Astrocyte of the spinal cord (primary cell): Measurements from ENCODE around the gene TMEM14A.

Source experiments
- DNase-seq: peaks from one replicate; pipeline ENCODE4 v3.0.0; 2011; ENCODE audit warnings: low read depth, low spot score
- H3K4me3 ChIP-seq: 2 replicates; pipeline ENCODE4 v1.5.1; 2011; ENCODE audit warnings: low read depth, mild to moderate bottlenecking, low read length, moderate library complexity
- in situ Hi-C: cut with HindIII; loops from 2 replicates; pipeline ENCODE4 v1.10.0; 2017; ENCODE audit warnings: low sequenced_read_pairs
- TF ChIP-seq, protein P1 (sequence below): IDR thresholded peaks from 2 replicates; pipeline ENCODE4 v1.5.1; 2012; ENCODE audit warnings: low read depth, mild to moderate bottlenecking, low read length, inconsistent platforms

TMEM14A gene

DNA sequence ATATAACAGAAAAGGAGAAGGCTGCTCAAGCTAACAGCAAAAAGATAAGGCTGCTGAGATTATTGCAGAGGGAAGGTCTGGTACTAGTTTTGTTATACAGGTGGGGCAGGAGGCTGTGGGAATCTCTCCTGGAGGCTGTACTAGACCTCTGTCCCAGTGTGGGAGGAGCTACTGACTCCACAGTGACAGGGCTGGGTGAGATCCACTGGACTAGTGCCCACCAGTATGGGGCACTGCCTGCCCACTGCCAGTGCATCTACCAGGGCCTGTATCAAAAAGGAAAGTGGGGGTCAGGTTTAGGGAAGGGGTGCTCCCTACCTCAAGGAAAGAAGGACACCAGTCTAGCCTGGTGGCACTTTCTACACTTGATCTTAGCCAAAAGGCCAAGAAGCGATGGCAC is 62.3 kb downstream of the TMEM14A start:
- no peak overlapping the region for H3K4me3 ChIP-seq
- in situ Hi-C loops, result no loop called here
- DNase-seq, result no peak
- TF ChIP-seq, protein P1, sequence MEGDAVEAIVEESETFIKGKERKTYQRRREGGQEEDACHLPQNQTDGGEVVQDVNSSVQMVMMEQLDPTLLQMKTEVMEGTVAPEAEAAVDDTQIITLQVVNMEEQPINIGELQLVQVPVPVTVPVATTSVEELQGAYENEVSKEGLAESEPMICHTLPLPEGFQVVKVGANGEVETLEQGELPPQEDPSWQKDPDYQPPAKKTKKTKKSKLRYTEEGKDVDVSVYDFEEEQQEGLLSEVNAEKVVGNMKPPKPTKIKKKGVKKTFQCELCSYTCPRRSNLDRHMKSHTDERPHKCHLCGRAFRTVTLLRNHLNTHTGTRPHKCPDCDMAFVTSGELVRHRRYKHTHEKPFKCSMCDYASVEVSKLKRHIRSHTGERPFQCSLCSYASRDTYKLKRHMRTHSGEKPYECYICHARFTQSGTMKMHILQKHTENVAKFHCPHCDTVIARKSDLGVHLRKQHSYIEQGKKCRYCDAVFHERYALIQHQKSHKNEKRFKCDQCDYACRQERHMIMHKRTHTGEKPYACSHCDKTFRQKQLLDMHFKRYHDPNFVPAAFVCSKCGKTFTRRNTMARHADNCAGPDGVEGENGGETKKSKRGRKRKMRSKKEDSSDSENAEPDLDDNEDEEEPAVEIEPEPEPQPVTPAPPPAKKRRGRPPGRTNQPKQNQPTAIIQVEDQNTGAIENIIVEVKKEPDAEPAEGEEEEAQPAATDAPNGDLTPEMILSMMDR, result no peak

DNA sequence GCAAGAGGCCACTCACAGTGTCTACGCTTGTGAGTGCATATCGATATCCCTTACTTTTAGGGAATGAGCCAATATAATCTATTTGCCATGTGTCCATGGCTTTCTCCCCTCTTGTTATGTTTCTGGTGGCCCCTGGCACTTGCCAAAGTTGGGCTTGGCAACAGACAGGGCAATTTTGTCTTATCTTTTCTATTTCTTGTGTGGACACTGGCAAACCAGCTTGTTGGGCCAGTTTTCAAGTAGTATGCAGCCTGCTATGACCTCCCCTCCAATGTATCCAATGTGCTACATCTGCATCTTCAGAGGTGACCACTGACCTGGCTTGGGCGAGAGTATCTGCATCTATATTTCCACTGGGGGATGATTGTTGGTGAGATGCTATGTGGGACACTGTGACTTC is 63.2 kb downstream of the TMEM14A start:
- TF ChIP-seq, protein P1, result no peak
- no peak for DNase-seq
- in situ Hi-C loops, result no loop called here

DNA sequence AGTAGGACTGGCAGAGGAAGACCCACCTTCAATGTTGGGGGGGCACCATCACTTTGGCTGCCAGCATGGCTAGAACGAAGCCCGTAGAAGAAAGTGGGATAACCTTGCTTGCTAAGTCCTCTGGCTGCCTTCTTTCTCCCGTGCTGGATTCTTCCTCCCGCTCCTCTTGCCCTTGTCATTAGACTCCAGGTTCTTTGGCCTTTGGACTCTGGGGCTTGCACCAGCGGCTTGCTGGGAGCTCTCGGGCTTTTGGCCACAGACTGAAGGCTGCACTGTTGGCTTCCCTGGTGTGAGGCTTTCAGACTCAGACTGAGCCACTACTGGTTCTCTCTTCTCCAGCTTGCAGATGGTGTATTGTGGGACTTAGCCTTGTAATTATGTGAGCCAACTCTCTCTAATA is 64.2 kb downstream of the TMEM14A start:
- no peak overlapping the region for H3K4me3 ChIP-seq
- TF ChIP-seq, protein P1, result no peak
- in situ Hi-C loops, result no loop called here
- no peak for DNase-seq

More for the DNA sequence above, 63.2 kb downstream of the TMEM14A start:
- H3K4me3 ChIP-seq, result no peak overlapping the region

DNA sequence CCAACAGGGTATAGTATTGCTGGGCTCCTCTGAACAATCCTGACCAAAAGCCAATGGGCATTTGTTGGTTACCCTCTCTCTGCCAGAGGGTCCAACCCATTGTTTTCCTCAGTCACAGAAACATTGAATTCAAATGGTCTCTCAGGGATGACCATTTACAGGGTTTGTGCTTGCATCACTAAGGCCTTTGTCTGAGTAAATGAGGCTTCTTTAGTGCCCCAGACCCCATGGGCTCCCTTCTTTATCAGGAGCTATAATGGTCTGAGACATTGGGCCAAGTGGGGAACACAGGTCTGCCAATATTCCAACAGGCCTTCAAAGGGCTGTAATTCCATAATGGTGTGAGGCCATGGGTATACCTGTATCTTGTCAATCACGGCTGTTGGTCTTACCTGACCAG is 65.2 kb downstream of the TMEM14A start:
- DNase-seq, result no peak
- no peak overlapping the region for H3K4me3 ChIP-seq
- in situ Hi-C loops, result no loop called here
- TF ChIP-seq, protein P1, result no peak
